Peyer's patch (tissue), 4 donors: ENCODE measurements around the gene ERO1A. TPM values are rescaled to one million over a fixed set of nuclear protein-coding genes. Genes with fewer than 3 reads are reported as not detected.
A peak's percentile ranks its signal among the peaks of the same experiment; 100 is the strongest.

Experiments
- DNase-seq, 3 donors: peaks; one replicate each; pipeline ENCODE4 v3.0.0-alpha.2; 2017 to 2019
- H3K27ac ChIP-seq, 4 donors: fragments of 200-600 bp; sonication (generic); one replicate each; pipeline ENCODE4 v1.5.1; 2016 to 2019
- H3K27me3 ChIP-seq, 2 donors: fragments of 200-600 bp; sonication (generic); one replicate each; pipeline ENCODE4 v1.5.1; 2019
- H3K36me3 ChIP-seq, 3 donors: fragments of 200-600 bp; sonication (generic); one replicate each; pipeline ENCODE4 v1.5.1; 2016 to 2019
- H3K4me1 ChIP-seq, 4 donors: fragments of 200-600 bp; sonication (generic); one replicate each; pipeline ENCODE4 v1.5.1; 2016 to 2019
- H3K4me3 ChIP-seq, 4 donors: fragments of 200-600 bp; sonication (generic); 1 replicate in 3 of 4; 2 replicates in 1 of 4; pipeline ENCODE4 v1.5.1; 2016 to 2019; ENCODE audit warnings: mild to moderate bottlenecking in 1 of 4
- H3K9me3 ChIP-seq, 4 donors: fragments of 200-600 bp; sonication (generic); one replicate each; pipeline ENCODE4 v1.5.1; 2016 to 2019; ENCODE audit warnings: mild to moderate bottlenecking in 1 of 4
- CTCF ChIP-seq, 6 experiments: fragments of 450-650 bp in 4 of 6; fragments of 200-600 bp in 2 of 6; sonication (generic) in 1 of 6; IDR thresholded peaks; one replicate each; pipeline ENCODE4 v1.5.1; 2017 to 2019; ENCODE audit warnings: antibody characterized with exemption in 6 of 6, mild to moderate bottlenecking in 3 of 6, moderate library complexity in 1 of 6
- POLR2A ChIP-seq, 2 donors: fragments of 450-650 bp; IDR thresholded peaks; one replicate each; pipeline ENCODE4 v1.5.1; 2017; ENCODE audit warnings: antibody characterized with exemption in 2 of 2, mild to moderate bottlenecking in 2 of 2, moderate library complexity in 2 of 2
- total RNA-seq, 4 donors: library from RNA; depleted of rRNA; stranded (reverse); fragments of >200 nt; gene quantifications; one replicate each; pipeline ENCODE4 v1.1.0, GENCODE V29; 2016

The ERO1A gene
- total RNA-seq, 4 donors from 2014 or later = 30.5 to 54.3 (median 35.1) TPM

- Histone ChIP-seq H3K4me3 (peak overlapping the region; percentile 55 to 78 (median 70)), H3K9me3 (no peaks in the 10 kb centered on the region), H3K36me3 (peaks cover 0 to 22% (median 0%) of the 10 kb centered on the region in 3 donors), H3K27ac (peak overlapping the region; percentile 69 to 91 (median 84)), H3K27me3 (no peaks in the 10 kb centered on the region), H3K4me1 (peaks cover 0 to 11% (median 0%) of the 10 kb centered on the region in 4 donors)
- no peak for DNase-seq
- no peak for TF ChIP-seq POLR2A (IDR thresholded peaks at IDR 0.05)
- TF ChIP-seq CTCF (IDR thresholded peaks at IDR 0.05) = no peak
These were observed 10.9 kb upstream of the ERO1A start for GRCh38 chr14:52706286-52706685.

- peaks cover 0 to 16% (median 0%) of the 10 kb centered on the region in 4 donors for H3K4me1 ChIP-seq
- TF ChIP-seq POLR2A (IDR thresholded peaks at IDR 0.05) (no peak), CTCF (IDR thresholded peaks at IDR 0.05) (no peak)
- H3K4me3 ChIP-seq = no peak overlapping the region
- H3K27ac ChIP-seq = peak overlapping the region in 1 of 4 donors; percentile 51
- H3K27me3 ChIP-seq = no peaks in the 10 kb centered on the region
- DNase-seq = no peak
- H3K9me3 ChIP-seq = no peaks in the 10 kb centered on the region
- no peaks in the 10 kb centered on the region for H3K36me3 ChIP-seq
These were observed 8.3 kb upstream of the ERO1A start for GRCh38 chr14:52703664-52704063.

- H3K4me1 ChIP-seq = peaks cover 0 to 11% (median 0%) of the 10 kb centered on the region in 4 donors
- peak in 1 of 3 donors; percentile 77 for DNase-seq
- no peaks in the 10 kb centered on the region for H3K9me3 ChIP-seq
- no peaks in the 10 kb centered on the region for H3K27me3 ChIP-seq
- no peak overlapping the region for H3K4me3 ChIP-seq
- peak overlapping the region in 1 of 4 donors; percentile 51 for H3K27ac ChIP-seq
- TF ChIP-seq POLR2A (IDR thresholded peaks at IDR 0.05) (no peak), CTCF (IDR thresholded peaks at IDR 0.05) (no peak)
- H3K36me3 ChIP-seq = no peaks in the 10 kb centered on the region
These were observed 7.9 kb upstream of the ERO1A start for GRCh38 chr14:52703225-52703624.

- DNase-seq = no peak
- peak overlapping the region in 3 of 4 donors; percentile 24 to 80 (median 76) for H3K27ac ChIP-seq
- H3K36me3 ChIP-seq = no peaks in the 10 kb centered on the region
- peaks cover 0 to 6% (median 0%) of the 10 kb centered on the region in 4 donors for H3K4me1 ChIP-seq
- no peaks in the 10 kb centered on the region for H3K9me3 ChIP-seq
- H3K4me3 ChIP-seq = no peak overlapping the region
- TF ChIP-seq POLR2A (IDR thresholded peaks at IDR 0.05) (no peak), CTCF (IDR thresholded peaks at IDR 0.05) (no peak)
- no peaks in the 10 kb centered on the region for H3K27me3 ChIP-seq
These were observed 5.9 kb upstream of the ERO1A start for GRCh38 chr14:52701223-52701622.

GRCh38 chr14:52700701-52701172, 5.4 kb upstream of the ERO1A start:
- no peaks in the 10 kb centered on the region for H3K36me3 ChIP-seq
- no peak for TF ChIP-seq POLR2A (IDR thresholded peaks at IDR 0.05)
- H3K27ac ChIP-seq = peak overlapping the region in 3 of 4 donors; percentile 24 to 80 (median 76)
- H3K27me3 ChIP-seq = no peaks in the 10 kb centered on the region
- no peak for DNase-seq
- no peak overlapping the region for H3K4me3 ChIP-seq
- no peaks in the 10 kb centered on the region for H3K9me3 ChIP-seq
- peaks cover 0 to 6% (median 0%) of the 10 kb centered on the region in 4 donors for H3K4me1 ChIP-seq

- DNase-seq = peak in 2 of 3 donors; percentile 79 to 85
These were observed 437 bp downstream of the ERO1A start for GRCh38 chr14:52694761-52695480.

More at GRCh38 chr14:52694761-52695480, 437 bp downstream of the ERO1A start:
- peak overlapping the region; percentile 93 to 96 (median 94) for H3K4me3 ChIP-seq
- no peaks in the 10 kb centered on the region for H3K9me3 ChIP-seq
- no peaks in the 10 kb centered on the region for H3K36me3 ChIP-seq
- no peaks in the 10 kb centered on the region for H3K27me3 ChIP-seq
- no peak for TF ChIP-seq POLR2A (IDR thresholded peaks at IDR 0.05)
- TF ChIP-seq CTCF (IDR thresholded peaks at IDR 0.05) = peak in 3 of 6 experiments; percentile 17 to 32 (median 23)
- peak overlapping the region; percentile 91 to 99 (median 98) for H3K27ac ChIP-seq
- H3K4me1 ChIP-seq = peaks cover 0 to 10% (median under 1%) of the 10 kb centered on the region in 4 donors
